Stimulated activated CD8-positive, alpha-beta memory T cell treated with anti-CD3 and anti-CD28 coated beads, Interleukin-12 subunit alpha, Interleukin-12 subunit beta, amount 100 ng/mL, for 1 hour (primary cell): ENCODE results near the gene MTOR.
"Not testable (repeated sequence)": the region's sequence is repeated elsewhere in the genome, so short reads cannot be mapped to it uniquely, and the experiment has no call there.

Source experiments
- DNase-seq: peaks from one replicate; pipeline ENCODE4 v3.0.0-alpha.2; 2020; ENCODE audit warnings: low read depth

MTOR gene

GRCh38 chr1:11262171-11263049 is at the start of gene MTOR:
Gene MTOR (minus strand): TSS chr1:11262551. CDS start chr1:11259409, 3,142 bp downstream.
- peak; percentile 94 for DNase-seq

- DNase-seq, result no peak
Measured at GRCh38 chr1:11309385-11309784, 47.0 kb upstream of the MTOR start.

- no peak for DNase-seq
Measured at GRCh38 chr1:11308699-11309224, 46.4 kb upstream of the MTOR start.

GRCh38 chr1:11307852-11308251 is 45.5 kb upstream of the MTOR start:
- no peak for DNase-seq

GRCh38 chr1:11305516-11305915 is 43.2 kb upstream of the MTOR start:
- not testable (repeated sequence) for DNase-seq

- no peak for DNase-seq
Measured at GRCh38 chr1:11302366-11302765, 40.0 kb upstream of the MTOR start.

- DNase-seq, result no peak
Measured at GRCh38 chr1:11301601-11302000, 39.2 kb upstream of the MTOR start.

- DNase-seq, result no peak
Measured at GRCh38 chr1:11299225-11299574, 36.8 kb upstream of the MTOR start.

GRCh38 chr1:11298390-11299224 is 36.3 kb upstream of the MTOR start:
- DNase-seq, result no peak

GRCh38 chr1:11297774-11298173 is 35.4 kb upstream of the MTOR start:
- DNase-seq, result not testable (repeated sequence)

GRCh38 chr1:11295905-11296304 is 33.6 kb upstream of the MTOR start:
- DNase-seq, result no peak

GRCh38 chr1:11294951-11295350 is 32.6 kb upstream of the MTOR start:
- no peak for DNase-seq

- DNase-seq, result no peak
Measured at GRCh38 chr1:11293856-11294255, 31.5 kb upstream of the MTOR start.

- no peak for DNase-seq
Measured at GRCh38 chr1:11291049-11291448, 28.7 kb upstream of the MTOR start.

- no peak for DNase-seq
Measured at GRCh38 chr1:11289064-11289463, 26.7 kb upstream of the MTOR start.

- DNase-seq, result no peak
Measured at GRCh38 chr1:11286735-11287410, 24.5 kb upstream of the MTOR start.

GRCh38 chr1:11285883-11286734 is 23.8 kb upstream of the MTOR start:
- no peak for DNase-seq

GRCh38 chr1:11284784-11285183 is 22.4 kb upstream of the MTOR start:
- no peak for DNase-seq

- DNase-seq, result no peak
Measured at GRCh38 chr1:11283151-11283550, 20.8 kb upstream of the MTOR start.

GRCh38 chr1:11281518-11282331 is 19.4 kb upstream of the MTOR start:
- no peak for DNase-seq
